Mesendoderm (in vitro differentiated cells): Measurements from ENCODE around the gene MSMB.

Experiments used
- DNase-seq: peaks from one replicate; pipeline ENCODE4 v3.0.0; 2013
- H2AK5ac ChIP-seq: 2 replicates; pipeline ENCODE4 v1.6.1; 2013; ENCODE audit warnings: low read length, inconsistent platforms
- H2BK120ac ChIP-seq: 2 replicates; pipeline ENCODE4 v1.6.1; 2013; ENCODE audit warnings: low read depth, mild to moderate bottlenecking, low read length, moderate library complexity, mixed read lengths
- H2BK15ac ChIP-seq: replicated peaks from 2 replicates; pipeline ENCODE4 v1.6.1; 2013; ENCODE audit warnings: low read depth, mild to moderate bottlenecking, moderate library complexity
- H2BK5ac ChIP-seq: 2 replicates; pipeline ENCODE4 v1.6.1; 2013; ENCODE audit warnings: low read length, inconsistent platforms
- H3K18ac ChIP-seq: 2 replicates; pipeline ENCODE4 v1.6.1; 2013; ENCODE audit warnings: mild to moderate bottlenecking, low read length, mixed read lengths
- H3K23ac ChIP-seq: one replicate; pipeline ENCODE4 v1.6.1; 2013; ENCODE audit warnings: low read length
- H3K27ac ChIP-seq: 2 replicates; pipeline ENCODE4 v1.5.1; 2013; ENCODE audit warnings: low read depth, mild to moderate bottlenecking, inconsistent platforms, low read length, moderate library complexity
- H3K27me3 ChIP-seq: 2 replicates; pipeline ENCODE4 v1.6.1; 2013; ENCODE audit warnings: low read length, control low read depth, mild to moderate bottlenecking, inconsistent platforms; ENCODE audit not compliant: insufficient read depth, poor library complexity
- H3K36me3 ChIP-seq: 2 replicates; pipeline ENCODE4 v1.6.1; 2013; ENCODE audit warnings: low read length, inconsistent platforms; ENCODE audit not compliant: control insufficient read depth, insufficient read depth
- H3K4ac ChIP-seq: one replicate; pipeline ENCODE4 v1.6.1; 2013; ENCODE audit warnings: low read depth, mild to moderate bottlenecking, low read length, moderate library complexity
- H3K4me1 ChIP-seq: 2 replicates; pipeline ENCODE4 v1.6.1; 2013; ENCODE audit warnings: low read depth, low read length, inconsistent platforms; ENCODE audit not compliant: control insufficient read depth
- H3K4me2 ChIP-seq: 2 replicates; pipeline ENCODE4 v1.6.1; 2013; ENCODE audit warnings: low read length
- H3K4me3 ChIP-seq: 2 replicates; pipeline ENCODE4 v1.5.1; 2013; ENCODE audit warnings: mild to moderate bottlenecking, low read length
- H3K56ac ChIP-seq: one replicate; pipeline ENCODE4 v1.6.1; 2013; ENCODE audit warnings: low read length
- H3K79me1 ChIP-seq: 2 replicates; pipeline ENCODE4 v1.6.1; 2013; ENCODE audit warnings: low read length, inconsistent platforms
- H3K79me2 ChIP-seq: 2 replicates; pipeline ENCODE4 v1.6.1; 2013; ENCODE audit warnings: mild to moderate bottlenecking, low read length; ENCODE audit not compliant: control insufficient read depth, insufficient read depth
- H3K9ac ChIP-seq: 2 replicates; pipeline ENCODE4 v1.6.1; 2013; ENCODE audit warnings: low read length, inconsistent platforms
- H4K5ac ChIP-seq: one replicate; pipeline ENCODE4 v1.6.1; 2013; ENCODE audit warnings: low read length
- H4K8ac ChIP-seq: one replicate; pipeline ENCODE4 v1.6.1; 2013; ENCODE audit warnings: low read depth, mild to moderate bottlenecking, control low read depth, low read length, moderate library complexity
- WGBS: extraction: QIAGEN DNeasy Blood & Tissue Kit; methylation state at CpG from one replicate; pipeline ENCODE4 v1.1.7; 2013; ENCODE audit warnings: low lambda C conversion rate, missing lambda C conversion rate; ENCODE audit not compliant: insufficient coverage; ENCODE audit errors: extremely low coverage; 5-methylcytosine and 5-hydroxymethylcytosine counted together

The MSMB gene

GRCh38 chr10:46020344-46020657 lies 25.8 kb downstream of the MSMB start:
- Histone ChIP-seq H3K56ac (no peak overlapping the region), H3K79me1 (peaks cover 21% of the 10 kb centered on the region), H3K9ac (no peak overlapping the region), H3K79me2 (peaks cover 59% of the 10 kb centered on the region), H3K23ac (no peak overlapping the region), H2AK5ac (no peak overlapping the region), H3K27ac (no peak overlapping the region), H3K4me1 (peaks cover 2% of the 10 kb centered on the region), H3K18ac (no peak overlapping the region), H3K4ac (no peak overlapping the region), H3K4me2 (no peak overlapping the region), H2BK15ac (no peak overlapping the region), H3K27me3 (no peaks in the 10 kb centered on the region), H2BK5ac (no peak overlapping the region), H2BK120ac (no peak overlapping the region), H4K8ac (no peak overlapping the region), H4K5ac (no peak overlapping the region), H3K4me3 (no peak overlapping the region), H3K36me3 (peaks cover 2% of the 10 kb centered on the region)
- WGBS = no CpG with 5 or more reads among the region's 3 CpGs
- no peak for DNase-seq

GRCh38 chr10:46019569-46020343 lies 26.3 kb downstream of the MSMB start:
- Histone ChIP-seq H3K79me1 (peaks cover 23% of the 10 kb centered on the region), H2BK5ac (no peak overlapping the region), H4K5ac (no peak overlapping the region), H3K4me2 (no peak overlapping the region), H3K4me3 (no peak overlapping the region), H3K18ac (no peak overlapping the region), H2AK5ac (no peak overlapping the region), H4K8ac (no peak overlapping the region), H3K27me3 (no peaks in the 10 kb centered on the region), H3K23ac (no peak overlapping the region), H3K56ac (no peak overlapping the region), H3K79me2 (peaks cover 54% of the 10 kb centered on the region), H3K4me1 (peaks cover 2% of the 10 kb centered on the region), H3K27ac (no peak overlapping the region), H3K4ac (no peak overlapping the region), H2BK15ac (no peak overlapping the region), H3K36me3 (peaks cover 5% of the 10 kb centered on the region), H2BK120ac (no peak overlapping the region), H3K9ac (no peak overlapping the region)
- DNase-seq = no peak
- no CpG with 5 or more reads among the region's 7 CpGs for WGBS

GRCh38 chr10:46019177-46019528 lies 26.9 kb downstream of the MSMB start:
- H2BK120ac ChIP-seq = no peak overlapping the region

GRCh38 chr10:46018453-46019176 lies 27.5 kb downstream of the MSMB start:
- Histone ChIP-seq H3K27me3 (no peaks in the 10 kb centered on the region), H3K18ac (no peak overlapping the region), H3K4ac (no peak overlapping the region), H3K4me1 (peaks cover 2% of the 10 kb centered on the region), H2BK120ac (no peak overlapping the region), H3K4me2 (no peak overlapping the region), H3K79me2 (peaks cover 54% of the 10 kb centered on the region), H3K27ac (no peak overlapping the region), H2BK5ac (no peak overlapping the region), H3K79me1 (peaks cover 23% of the 10 kb centered on the region), H2BK15ac (no peak overlapping the region), H2AK5ac (no peak overlapping the region), H3K56ac (no peak overlapping the region), H4K8ac (no peak overlapping the region), H3K4me3 (no peak overlapping the region), H3K36me3 (peaks cover 6% of the 10 kb centered on the region), H3K9ac (no peak overlapping the region), H3K23ac (no peak overlapping the region), H4K5ac (no peak overlapping the region)
- WGBS = no CpG with 5 or more reads among the region's 2 CpGs
- no peak for DNase-seq

More at GRCh38 chr10:46019177-46019528, 26.9 kb downstream of the MSMB start:
- H4K5ac ChIP-seq = no peak overlapping the region
- H3K4ac ChIP-seq = no peak overlapping the region
- H3K56ac ChIP-seq = no peak overlapping the region
- no peak overlapping the region for H3K4me2 ChIP-seq
- H2BK15ac ChIP-seq = no peak overlapping the region
- peaks cover 54% of the 10 kb centered on the region for H3K79me2 ChIP-seq
- no peak overlapping the region for H3K27ac ChIP-seq
- H3K27me3 ChIP-seq = no peaks in the 10 kb centered on the region
- H2AK5ac ChIP-seq = no peak overlapping the region
- H3K4me3 ChIP-seq = no peak overlapping the region
- H3K4me1 ChIP-seq = peaks cover 2% of the 10 kb centered on the region
- no CpG with 5 or more reads among the region's 3 CpGs for WGBS
- peaks cover 6% of the 10 kb centered on the region for H3K36me3 ChIP-seq
- no peak overlapping the region for H4K8ac ChIP-seq
- H3K18ac ChIP-seq = no peak overlapping the region
- H3K23ac ChIP-seq = no peak overlapping the region
- DNase-seq = no peak
- H2BK5ac ChIP-seq = no peak overlapping the region
- H3K79me1 ChIP-seq = peaks cover 23% of the 10 kb centered on the region
- no peak overlapping the region for H3K9ac ChIP-seq

GRCh38 chr10:46017733-46018132 lies 28.3 kb downstream of the MSMB start:
- no peak overlapping the region for H3K4me2 ChIP-seq
- WGBS = no CpG with 5 or more reads among the region's 2 CpGs
- peaks cover 23% of the 10 kb centered on the region for H3K79me1 ChIP-seq
- no peak overlapping the region for H3K4me3 ChIP-seq
- no peak overlapping the region for H3K9ac ChIP-seq
- no peak overlapping the region for H2BK120ac ChIP-seq
- no peak overlapping the region for H2BK5ac ChIP-seq
- no peak overlapping the region for H3K56ac ChIP-seq
- H3K4ac ChIP-seq = no peak overlapping the region
- H2AK5ac ChIP-seq = no peak overlapping the region
- peaks cover 8% of the 10 kb centered on the region for H3K36me3 ChIP-seq
- peaks cover 50% of the 10 kb centered on the region for H3K79me2 ChIP-seq
- H3K27me3 ChIP-seq = no peaks in the 10 kb centered on the region
- H3K27ac ChIP-seq = no peak overlapping the region
- H2BK15ac ChIP-seq = no peak overlapping the region
- no peak overlapping the region for H3K18ac ChIP-seq
- H4K5ac ChIP-seq = no peak overlapping the region
- H3K23ac ChIP-seq = no peak overlapping the region
- DNase-seq = no peak
- H3K4me1 ChIP-seq = peaks cover 2% of the 10 kb centered on the region
- no peak overlapping the region for H4K8ac ChIP-seq
